Upper lobe of left lung (tissue), 4 donors: ENCODE measurements around the gene XPO5.

ENCODE experiments used
- CTCF ChIP-seq, 6 experiments: fragments of 450-650 bp in 4 of 6; fragments of 200-600 bp in 2 of 6; sonication (generic) in 2 of 6; IDR thresholded peaks; one replicate each; pipeline ENCODE4 v1.5.1; 2016 to 2019; ENCODE audit warnings: antibody characterized with exemption in 6 of 6
- POLR2A ChIP-seq, 4 donors: fragments of 450-650 bp; IDR thresholded peaks; one replicate each; pipeline ENCODE4 v1.5.1; 2016 to 2017; ENCODE audit warnings: antibody characterized with exemption in 4 of 4, mild to moderate bottlenecking in 2 of 4

- TF ChIP-seq POLR2A (IDR thresholded peaks at IDR 0.05) (no peak), CTCF (IDR thresholded peaks at IDR 0.05) (no peak)
Observed at GRCh38 chr6:43493230-43493629, 82.6 kb downstream of the XPO5 start.
